ENCODE data around the gene AHSA1.

The AHSA1 gene

DNA sequence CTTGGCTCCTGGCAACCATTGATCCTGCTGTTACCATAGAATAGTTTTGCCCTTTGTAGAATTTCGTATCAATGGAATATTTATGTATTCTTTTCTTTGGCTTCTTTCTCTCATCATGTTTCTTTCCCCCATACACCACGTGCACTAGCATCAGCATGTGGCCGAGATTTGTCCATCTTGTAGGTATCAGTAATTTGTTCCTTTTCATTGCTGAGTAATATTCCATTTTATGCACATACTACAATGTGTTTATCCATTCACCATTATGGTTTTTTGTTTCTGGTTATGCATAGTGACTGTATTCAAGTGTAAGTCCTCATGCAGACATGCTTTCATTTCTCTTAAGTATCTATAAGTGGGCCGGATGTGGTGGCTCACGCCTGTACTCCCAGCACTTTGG, 45.2 kb downstream of the AHSA1 start:
- Histone ChIP-seq H3F3A (ENCODE audit: low read depth) (no peaks in the 10 kb centered on the region), H3K4me2 (ENCODE audit: low read depth, low read length, poor library complexity, severe bottlenecking) (no peak overlapping the region), H3K4me1 (ENCODE audit: insufficient read depth, low read length, poor library complexity, severe bottlenecking) (no peaks in the 10 kb centered on the region), H3K9me3 (ENCODE audit: insufficient read depth, low read depth, low read length) (no peaks in the 10 kb centered on the region), H3K79me2 (ENCODE audit: insufficient read depth, low read length) (no peaks in the 10 kb centered on the region), H3K9ac (ENCODE audit: low read depth, low read length, poor library complexity, severe bottlenecking) (no peak overlapping the region), H3K27me3 (ENCODE audit: insufficient read depth, low read length, poor library complexity, severe bottlenecking) (no peaks in the 10 kb centered on the region), H3K36me3 (ENCODE audit: insufficient read depth, low read length) (no peaks in the 10 kb centered on the region), H3K9me2 (replicated peaks; ENCODE audit: low read depth, low read length) (no peaks in the 10 kb centered on the region), H3K4me3 (ENCODE audit: low read length, poor library complexity, severe bottlenecking) (no peak overlapping the region), H2AFZ (ENCODE audit: low read length) (no peak overlapping the region), H4K20me1 (ENCODE audit: insufficient read depth, low read length, poor library complexity, severe bottlenecking) (no peaks in the 10 kb centered on the region)
- TF ChIP-seq, protein P1, sequence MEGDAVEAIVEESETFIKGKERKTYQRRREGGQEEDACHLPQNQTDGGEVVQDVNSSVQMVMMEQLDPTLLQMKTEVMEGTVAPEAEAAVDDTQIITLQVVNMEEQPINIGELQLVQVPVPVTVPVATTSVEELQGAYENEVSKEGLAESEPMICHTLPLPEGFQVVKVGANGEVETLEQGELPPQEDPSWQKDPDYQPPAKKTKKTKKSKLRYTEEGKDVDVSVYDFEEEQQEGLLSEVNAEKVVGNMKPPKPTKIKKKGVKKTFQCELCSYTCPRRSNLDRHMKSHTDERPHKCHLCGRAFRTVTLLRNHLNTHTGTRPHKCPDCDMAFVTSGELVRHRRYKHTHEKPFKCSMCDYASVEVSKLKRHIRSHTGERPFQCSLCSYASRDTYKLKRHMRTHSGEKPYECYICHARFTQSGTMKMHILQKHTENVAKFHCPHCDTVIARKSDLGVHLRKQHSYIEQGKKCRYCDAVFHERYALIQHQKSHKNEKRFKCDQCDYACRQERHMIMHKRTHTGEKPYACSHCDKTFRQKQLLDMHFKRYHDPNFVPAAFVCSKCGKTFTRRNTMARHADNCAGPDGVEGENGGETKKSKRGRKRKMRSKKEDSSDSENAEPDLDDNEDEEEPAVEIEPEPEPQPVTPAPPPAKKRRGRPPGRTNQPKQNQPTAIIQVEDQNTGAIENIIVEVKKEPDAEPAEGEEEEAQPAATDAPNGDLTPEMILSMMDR (conservative IDR thresholded peaks at IDR 0.05; ENCODE audit: low read length), result no peak
- no peak for TF ChIP-seq EZH2phosphoT487 (IDR thresholded peaks at IDR 0.05; ENCODE audit: borderline replicate concordance)

DNA sequence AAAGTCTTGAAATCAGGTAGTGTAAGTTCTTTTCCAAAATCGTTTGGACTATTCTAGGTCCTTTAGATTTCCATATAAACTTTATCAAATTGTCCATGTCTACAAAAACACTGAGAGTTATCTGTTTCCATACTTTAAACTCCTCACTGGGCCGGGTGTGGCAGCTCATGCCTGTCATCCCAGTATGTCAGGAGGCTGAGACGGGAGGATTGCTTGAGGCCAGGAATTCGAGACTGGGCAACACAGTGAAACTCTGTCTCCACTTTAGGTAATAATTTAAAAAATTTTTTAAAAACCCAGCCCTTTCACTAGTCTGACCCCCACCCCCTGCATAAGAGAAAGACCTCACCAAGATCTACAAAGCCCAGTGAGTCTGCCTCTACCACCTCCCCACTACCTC, 47.1 kb downstream of the AHSA1 start:
- no peak overlapping the region for H3K4me2 ChIP-seq (ENCODE audit: low read depth, low read length, poor library complexity, severe bottlenecking)
- H3K79me2 ChIP-seq (ENCODE audit: insufficient read depth, low read length), result no peaks in the 10 kb centered on the region
- TF ChIP-seq, protein P1 (conservative IDR thresholded peaks at IDR 0.05; ENCODE audit: low read length), result no peak
- no peak for TF ChIP-seq EZH2phosphoT487 (IDR thresholded peaks at IDR 0.05; ENCODE audit: borderline replicate concordance)
- no peak overlapping the region for H3K4me3 ChIP-seq (ENCODE audit: low read length, poor library complexity, severe bottlenecking)
- no peaks in the 10 kb centered on the region for H3F3A ChIP-seq (ENCODE audit: low read depth)
- no peaks in the 10 kb centered on the region for H4K20me1 ChIP-seq (ENCODE audit: insufficient read depth, low read length, poor library complexity, severe bottlenecking)
- H3K4me1 ChIP-seq (ENCODE audit: insufficient read depth, low read length, poor library complexity, severe bottlenecking), result no peaks in the 10 kb centered on the region
- H3K9me3 ChIP-seq (ENCODE audit: insufficient read depth, low read depth, low read length), result no peaks in the 10 kb centered on the region
- H2AFZ ChIP-seq (ENCODE audit: low read length), result no peak overlapping the region
- no peak overlapping the region for H3K9ac ChIP-seq (ENCODE audit: low read depth, low read length, poor library complexity, severe bottlenecking)
- no peaks in the 10 kb centered on the region for H3K9me2 ChIP-seq (replicated peaks; ENCODE audit: low read depth, low read length)
- no peaks in the 10 kb centered on the region for H3K27me3 ChIP-seq (ENCODE audit: insufficient read depth, low read length, poor library complexity, severe bottlenecking)
- H3K36me3 ChIP-seq (ENCODE audit: insufficient read depth, low read length), result 0 out of 2 replicates have a peak, but pooled peaks cover 2% of the 10 kb centered on the region

DNA sequence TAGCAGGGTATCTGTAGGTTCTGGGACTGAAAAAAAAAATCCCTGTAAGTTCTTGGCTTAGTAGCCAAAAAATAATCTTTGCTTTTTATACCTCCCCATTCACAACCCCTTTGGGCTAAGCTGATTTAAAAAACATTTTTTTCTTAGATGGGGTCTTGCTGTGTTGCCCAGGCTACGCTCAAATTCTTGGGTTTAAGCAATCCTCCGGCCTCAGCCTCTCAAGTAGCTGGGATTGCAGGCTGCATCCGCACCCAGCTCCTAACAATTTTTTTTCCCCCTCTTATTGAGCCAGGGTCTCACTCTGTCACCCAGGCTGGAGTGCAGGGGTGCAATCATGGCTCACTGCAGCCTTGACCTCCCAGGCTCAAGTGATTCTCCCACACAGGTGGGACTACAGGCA, 49.9 kb downstream of the AHSA1 start:
- H3K4me3 ChIP-seq (ENCODE audit: low read length, poor library complexity, severe bottlenecking), result no peak overlapping the region
- H3K4me2 ChIP-seq (ENCODE audit: low read depth, low read length, poor library complexity, severe bottlenecking), result no peak overlapping the region
- H3K9me3 ChIP-seq (ENCODE audit: insufficient read depth, low read depth, low read length), result no peaks in the 10 kb centered on the region
- TF ChIP-seq, protein P1 (conservative IDR thresholded peaks at IDR 0.05; ENCODE audit: low read length), result no peak
- TF ChIP-seq EZH2phosphoT487 (IDR thresholded peaks at IDR 0.05; ENCODE audit: borderline replicate concordance), result no peak
- peaks cover 24% of the 10 kb centered on the region; the same call in 1 of the 2 replicates for H3K36me3 ChIP-seq (ENCODE audit: insufficient read depth, low read length)
- no peaks in the 10 kb centered on the region for H3K4me1 ChIP-seq (ENCODE audit: insufficient read depth, low read length, poor library complexity, severe bottlenecking)
- H3K9me2 ChIP-seq (replicated peaks; ENCODE audit: low read depth, low read length), result no peaks in the 10 kb centered on the region
- no peaks in the 10 kb centered on the region for H3K79me2 ChIP-seq (ENCODE audit: insufficient read depth, low read length)
- no peaks in the 10 kb centered on the region for H4K20me1 ChIP-seq (ENCODE audit: insufficient read depth, low read length, poor library complexity, severe bottlenecking)
- H3F3A ChIP-seq (ENCODE audit: low read depth), result no peaks in the 10 kb centered on the region
- no peak overlapping the region for H3K9ac ChIP-seq (ENCODE audit: low read depth, low read length, poor library complexity, severe bottlenecking)
- H3K27me3 ChIP-seq (ENCODE audit: insufficient read depth, low read length, poor library complexity, severe bottlenecking), result no peaks in the 10 kb centered on the region
- no peak overlapping the region for H2AFZ ChIP-seq (ENCODE audit: low read length)
